HepG2 (cell line): ENCODE measurements around the gene ARHGEF10L. TPM values are rescaled to one million over a fixed set of nuclear protein-coding genes. Genes with fewer than 3 reads are reported as not detected.

Experiments used
- ATAC-seq: fragments of 200-7000 bp; cut with Tn5 transposase; 3 replicates; pipeline ENCODE4 v1.9.1; 2020; ENCODE audit warnings: mild to moderate bottlenecking, moderate library complexity
- BruUV-seq: library from RNA; stranded (reverse); fragments of 400-500 nt; replicated peaks from 2 replicates; lab custom pipeline; 2021; lab: Mats Ljungman, UMichigan
- CTCF ChIA-PET: fragments of 300-600 bp; formaldehyde crosslinking; extraction: SDS; loops from one replicate; lab custom pipeline; 2021; ENCODE audit warnings: low total read pairs, inconsistent platforms, low intra/inter-chr PET ratio; lab: Yijun Ruan, JAX
- POLR2A ChIA-PET: fragments of 350-600 bp; sonication (Branson Sonifier 250); formaldehyde crosslinking; loops from one replicate; lab custom pipeline; 2020; ENCODE audit warnings: antibody characterized with exemption, inconsistent platforms; lab: Yijun Ruan, JAX
- DNase-seq: peaks from one replicate; pipeline ENCODE4 v3.0.0-alpha.2; 2015; ENCODE audit warnings: low spot score
- FAIRE-seq: peaks from 3 replicates; lab custom pipeline; 2011; peaks lifted over from hg19 to GRCh38; lab: Jason Lieb, UNC
- H2AFZ ChIP-seq: one replicate; pipeline ENCODE4 v1.6.1; 2011; ENCODE audit warnings: low read length, inconsistent platforms
- H3K27ac ChIP-seq: fragments of 300-600 bp; 3 replicates; pipeline ENCODE4 v1.8.0; 2011; ENCODE audit warnings: mixed run types, mild to moderate bottlenecking, mixed read lengths, low read length, inconsistent platforms; ENCODE audit not compliant: insufficient read depth; ENCODE audit errors: extremely low read length
- H3K27me3 ChIP-seq, 2 experiments: fragments of 200-600 bp in 1 of 2; 2 replicates in 1 of 2; 3 replicates in 1 of 2; pipeline versions ENCODE4 v1.6.0 to v1.8.0; 2011; ENCODE audit warnings: low read length in 2 of 2, mild to moderate bottlenecking in 2 of 2, moderate library complexity in 2 of 2, inconsistent platforms in 1 of 2; ENCODE audit not compliant: insufficient read depth in 2 of 2, control insufficient read depth in 1 of 2
- H3K36me3 ChIP-seq, 2 experiments: fragments of 200-600 bp in 1 of 2; replicated peaks in 1 of 2; 2 replicates in 1 of 2; 3 replicates in 1 of 2; pipeline versions ENCODE4 v1.5.1 to v1.8.0; 2011; ENCODE audit warnings: low read length in 2 of 2, inconsistent platforms in 1 of 2; ENCODE audit not compliant: insufficient read depth in 2 of 2, control insufficient read depth in 1 of 2
- H3K4me1 ChIP-seq: 2 replicates; pipeline ENCODE4 v1.5.1; 2012; ENCODE audit warnings: low read length, inconsistent platforms; ENCODE audit not compliant: insufficient read depth
- H3K4me2 ChIP-seq: 2 replicates; pipeline ENCODE4 v1.6.0; 2011; ENCODE audit warnings: low read depth, low read length, inconsistent platforms
- H3K4me3 ChIP-seq, 3 experiments: fragments of 200-600 bp in 1 of 3; sonication (generic), shearing (Covaris generic) in 1 of 3; replicated peaks in 1 of 3; 2 replicates each; pipeline ENCODE4 v1.5.1; 2011 to 2016; ENCODE audit warnings: low read length in 3 of 3, inconsistent platforms in 2 of 3, low read depth in 2 of 3, mild to moderate bottlenecking in 2 of 3, control low read depth in 1 of 3, mixed read lengths in 1 of 3; ENCODE audit not compliant: insufficient read depth in 1 of 3
- H3K79me2 ChIP-seq: one replicate; pipeline ENCODE4 v1.6.1; 2011; ENCODE audit warnings: low read length, inconsistent platforms; ENCODE audit not compliant: insufficient read depth
- H3K9ac ChIP-seq: 2 replicates; pipeline ENCODE4 v1.6.0; 2011; ENCODE audit warnings: mild to moderate bottlenecking, low read depth, low read length, inconsistent platforms; ENCODE audit not compliant: insufficient read depth
- H3K9me3 ChIP-seq: 2 replicates; pipeline ENCODE4 v1.5.1; 2012; ENCODE audit warnings: mild to moderate bottlenecking, low read length
- H4K20me1 ChIP-seq: 2 replicates; pipeline ENCODE4 v1.6.0; 2011; ENCODE audit warnings: inconsistent platforms, mild to moderate bottlenecking, low read length, moderate library complexity; ENCODE audit not compliant: insufficient read depth
- AGO2 ChIP-seq: fragments of 200-400 bp; formaldehyde crosslinking; optimal IDR thresholded peaks from 2 replicates; pipeline ENCODE3; 2017; ENCODE audit warnings: mild to moderate bottlenecking, low read depth, low read length, moderate library complexity
- ETV5 ChIP-seq: IDR thresholded peaks from 2 replicates; pipeline ENCODE4 v1.6.1; 2018; ENCODE audit warnings: missing biosample characterization, missing genetic modification reagents, inconsistent platforms, borderline replicate concordance
- RBFOX2 ChIP-seq: fragments of 200-400 bp; formaldehyde crosslinking; IDR thresholded peaks from 2 replicates; pipeline ENCODE4 v1.6.1; 2017; ENCODE audit warnings: low read depth, mild to moderate bottlenecking, low read length
- SSRP1 ChIP-seq: IDR thresholded peaks from 2 replicates; pipeline ENCODE4 v1.6.1; 2016; ENCODE audit warnings: control low read depth
- ZFP82 ChIP-seq: sonication (generic); formaldehyde crosslinking; IDR thresholded peaks from 2 replicates; pipeline ENCODE4 v1.5.1; 2020; ENCODE audit warnings: mild to moderate bottlenecking, missing genetic modification reagents, borderline replicate concordance
- ZNF12 ChIP-seq: sonication (generic); formaldehyde crosslinking; IDR thresholded peaks from 2 replicates; pipeline ENCODE4 v1.5.0; 2020; ENCODE audit warnings: missing genetic modification reagents
- ZNF160 ChIP-seq: sonication (generic); formaldehyde crosslinking; IDR thresholded peaks from 2 replicates; pipeline ENCODE4 v1.8.0; 2022; ENCODE audit warnings: mild to moderate bottlenecking, inconsistent platforms, missing genetic modification reagents
- WGBS: methylation state at CpG from one replicate; pipeline ENCODE4 v1.1.6; 2017; ENCODE audit warnings: low lambda C conversion rate; 5-methylcytosine and 5-hydroxymethylcytosine counted together
- in situ Hi-C: cut with HindIII; loops from 2 replicates; pipeline ENCODE4 v1.10.0; 2017; ENCODE audit warnings: low pct_unique_long_range_greater_than_20kb; ENCODE audit not compliant: extremely low pct_ligation_motif_present
- intact Hi-C: fragments of 100-400 bp; cut with micrococcal nuclease; formaldehyde crosslinking; loops from one replicate; pipeline ENCODE4 v1.10.0; 2022; ENCODE audit not compliant: unreplicated experiment
- polyA plus RNA-seq, 8 experiments: library from polyadenylated mRNA; depleted of rRNA in 3 of 8; stranded (reverse) in 7 of 8; unstranded in 1 of 8; fragments of >200 nt; fragmentation: Illumina TruSeq in 4 of 8; extraction: Trizol in 4 of 8; gene quantifications; 2 replicates each; pipeline versions ENCODE4 v1.2.1 to v1.2.3, GENCODE V29; 2011 to 2016; ENCODE audit warnings: low read depth in 4 of 8, missing spikeins in 1 of 8, mixed read lengths in 1 of 8; ENCODE audit not compliant: insufficient read depth in 1 of 8
- total RNA-seq, 5 experiments: library from RNA; depleted of rRNA; stranded (reverse); fragments of >200 nt; fragmentation: Illumina TruSeq; extraction: Trizol; gene quantifications; 2 replicates each; pipeline ENCODE4 v1.2.3, GENCODE V29; 2016; ENCODE audit warnings: low read depth in 1 of 5
- TF ChIP-seq, protein P1 (sequence below): sonication (generic); formaldehyde crosslinking; conservative IDR thresholded peaks from 2 replicates; pipeline ENCODE4 v1.8.0; 2022; ENCODE audit warnings: low read depth, missing genetic modification reagents
- TF ChIP-seq, protein P2 (sequence below): sonication (generic); formaldehyde crosslinking; IDR thresholded peaks from 2 replicates; pipeline ENCODE4 v1.4.0; 2020; ENCODE audit warnings: missing genetic modification reagents
- TF ChIP-seq, protein P3 (sequence below): IDR thresholded peaks from 2 replicates; pipeline ENCODE4 v1.6.1; 2016; ENCODE audit warnings: missing compliant biosample characterization, missing genetic modification reagents, borderline replicate concordance

The ARHGEF10L gene
- total and polyA plus RNA-seq, 2 of the 13 experiments (the other 11 are each of a cell fraction or from before 2014, with no cell fraction given) = 46.5 to 78.3 TPM

DNA sequence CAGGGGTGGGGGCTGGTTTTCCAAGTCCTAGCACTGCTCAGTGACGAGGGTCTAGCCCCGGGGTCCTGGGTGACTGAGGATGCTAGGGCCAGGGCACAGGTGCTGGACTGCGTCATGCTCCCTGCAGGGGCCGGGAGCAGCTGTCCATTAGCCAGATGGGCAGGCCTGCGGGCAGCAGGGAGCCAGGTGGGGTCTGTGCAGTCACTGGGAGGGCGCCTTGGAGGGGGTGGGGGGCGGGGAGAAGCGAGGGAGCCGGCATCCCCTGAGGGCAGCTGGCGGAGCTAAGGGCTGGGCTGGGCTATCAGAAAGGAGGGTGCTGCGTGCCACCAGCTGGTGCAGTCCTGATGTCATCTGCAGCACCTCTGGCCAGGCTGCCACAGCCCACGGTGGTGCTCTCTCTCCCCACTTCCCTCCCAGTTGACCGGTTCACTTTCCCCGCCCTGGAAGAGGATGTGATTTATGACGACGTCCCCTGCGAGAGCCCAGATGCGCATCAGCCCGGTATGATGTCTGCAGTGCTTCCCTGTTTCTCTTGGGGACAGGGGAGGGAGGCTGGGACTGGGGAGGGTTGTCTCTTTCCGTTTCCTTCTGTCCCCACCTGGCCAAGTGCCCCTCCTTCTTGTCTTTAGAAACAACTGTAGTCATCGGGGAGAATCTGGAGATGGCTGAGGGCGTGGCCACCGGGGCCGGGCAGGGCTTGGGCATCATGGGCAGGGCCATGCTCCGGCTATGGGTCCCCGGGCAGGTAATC, 63.8 kb downstream of the ARHGEF10L start:
- in situ Hi-C loops = no loop called here
- H3K9me3 ChIP-seq = no peaks in the 10 kb centered on the region
- H3K27ac ChIP-seq = no peak overlapping the region
- no peak overlapping the region for H2AFZ ChIP-seq
- H3K4me1 ChIP-seq = peaks cover 25% of the 10 kb centered on the region
- no peak overlapping the region for H3K4me2 ChIP-seq
- H3K79me2 ChIP-seq = peaks cover 12% of the 10 kb centered on the region
- intact Hi-C loops = no loop called here
- H3K27me3 ChIP-seq = no peaks in the 10 kb centered on the region
- no peak overlapping the region for H3K9ac ChIP-seq
- ChIA-PET POLR2A (interaction anchor here (1.6 kb wide), 1 partner anchor 23 kb away, joined by 6 read pairs; no protein-coding TSS in a partner anchor), CTCF (no interaction called here)
- no peak for DNase-seq
- ATAC-seq = no peak
- BruUV-seq = no TSS peak
- H4K20me1 ChIP-seq = peaks cover 5% of the 10 kb centered on the region; the same call in 1 of the 2 replicates
- peaks cover 44 to 84% of the 10 kb centered on the region in 2 experiments for H3K36me3 ChIP-seq
- WGBS = 98% methylated on average over 21 of the region's 26 CpGs
- FAIRE-seq = no peak
- H3K4me3 ChIP-seq = no peak overlapping the region
- TF ChIP-seq AGO2 = peak; percentile 52
- TF ChIP-seq ZNF12 (CRISPR knock-in tag) = no peak
- TF ChIP-seq, protein P1, sequence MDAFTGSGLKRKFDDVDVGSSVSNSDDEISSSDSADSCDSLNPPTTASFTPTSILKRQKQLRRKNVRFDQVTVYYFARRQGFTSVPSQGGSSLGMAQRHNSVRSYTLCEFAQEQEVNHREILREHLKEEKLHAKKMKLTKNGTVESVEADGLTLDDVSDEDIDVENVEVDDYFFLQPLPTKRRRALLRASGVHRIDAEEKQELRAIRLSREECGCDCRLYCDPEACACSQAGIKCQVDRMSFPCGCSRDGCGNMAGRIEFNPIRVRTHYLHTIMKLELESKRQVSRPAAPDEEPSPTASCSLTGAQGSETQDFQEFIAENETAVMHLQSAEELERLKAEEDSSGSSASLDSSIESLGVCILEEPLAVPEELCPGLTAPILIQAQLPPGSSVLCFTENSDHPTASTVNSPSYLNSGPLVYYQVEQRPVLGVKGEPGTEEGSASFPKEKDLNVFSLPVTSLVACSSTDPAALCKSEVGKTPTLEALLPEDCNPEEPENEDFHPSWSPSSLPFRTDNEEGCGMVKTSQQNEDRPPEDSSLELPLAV = no peak
- no peak for TF ChIP-seq SSRP1 (CRISPR knock-in tag)
- TF ChIP-seq, protein P2, sequence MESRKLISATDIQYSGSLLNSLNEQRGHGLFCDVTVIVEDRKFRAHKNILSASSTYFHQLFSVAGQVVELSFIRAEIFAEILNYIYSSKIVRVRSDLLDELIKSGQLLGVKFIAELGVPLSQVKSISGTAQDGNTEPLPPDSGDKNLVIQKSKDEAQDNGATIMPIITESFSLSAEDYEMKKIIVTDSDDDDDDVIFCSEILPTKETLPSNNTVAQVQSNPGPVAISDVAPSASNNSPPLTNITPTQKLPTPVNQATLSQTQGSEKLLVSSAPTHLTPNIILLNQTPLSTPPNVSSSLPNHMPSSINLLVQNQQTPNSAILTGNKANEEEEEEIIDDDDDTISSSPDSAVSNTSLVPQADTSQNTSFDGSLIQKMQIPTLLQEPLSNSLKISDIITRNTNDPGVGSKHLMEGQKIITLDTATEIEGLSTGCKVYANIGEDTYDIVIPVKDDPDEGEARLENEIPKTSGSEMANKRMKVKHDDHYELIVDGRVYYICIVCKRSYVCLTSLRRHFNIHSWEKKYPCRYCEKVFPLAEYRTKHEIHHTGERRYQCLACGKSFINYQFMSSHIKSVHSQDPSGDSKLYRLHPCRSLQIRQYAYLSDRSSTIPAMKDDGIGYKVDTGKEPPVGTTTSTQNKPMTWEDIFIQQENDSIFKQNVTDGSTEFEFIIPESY (CRISPR knock-in tag) = no peak
- TF ChIP-seq RBFOX2 = peak; percentile 43; the same call in 1 of the 2 replicates
- TF ChIP-seq, protein P3, sequence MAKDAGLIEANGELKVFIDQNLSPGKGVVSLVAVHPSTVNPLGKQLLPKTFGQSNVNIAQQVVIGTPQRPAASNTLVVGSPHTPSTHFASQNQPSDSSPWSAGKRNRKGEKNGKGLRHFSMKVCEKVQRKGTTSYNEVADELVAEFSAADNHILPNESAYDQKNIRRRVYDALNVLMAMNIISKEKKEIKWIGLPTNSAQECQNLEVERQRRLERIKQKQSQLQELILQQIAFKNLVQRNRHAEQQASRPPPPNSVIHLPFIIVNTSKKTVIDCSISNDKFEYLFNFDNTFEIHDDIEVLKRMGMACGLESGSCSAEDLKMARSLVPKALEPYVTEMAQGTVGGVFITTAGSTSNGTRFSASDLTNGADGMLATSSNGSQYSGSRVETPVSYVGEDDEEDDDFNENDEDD (CRISPR knock-in tag) = no peak
- TF ChIP-seq ZFP82 (CRISPR knock-in tag) = no peak
- no peak for TF ChIP-seq ETV5 (CRISPR knock-in tag)
- TF ChIP-seq ZNF160 (CRISPR knock-in tag) = no peak
